ENCODE results near the gene AGTRAP.

GRCh38 chr1:11705596-11705995 is 30.3 kb upstream of the AGTRAP start:
- TF ChIP-seq CTCF (conservative IDR thresholded peaks at IDR 0.05 in 1 of 2, IDR thresholded peaks at IDR 0.05 in 1 of 2; ENCODE audit: low read depth in 1 of 2, low read length in 2 of 2): no peak
- no peak for TF ChIP-seq EZH2 (IDR thresholded peaks at IDR 0.05; ENCODE audit: low read length, missing control alignments)

All from fibroblast of lung (primary cell).